HG03039 (cell line): ENCODE data around the gene PAX3.
"Not testable (repeated sequence)": the region's sequence is repeated elsewhere in the genome, so short reads cannot be mapped to it uniquely, and the experiment has no call there.

Source experiments
- ATAC-seq: cut with Tn5 transposase; IDR thresholded peaks from one replicate; pipeline ENCODE4 v1.9.1; 2021; ENCODE audit warnings: mild to moderate bottlenecking, moderate library complexity; ENCODE audit not compliant: unreplicated experiment

Gene PAX3

GRCh38 chr2:222160125-222160524 lies 138.7 kb downstream of the PAX3 start:
- ATAC-seq: no peak

- ATAC-seq: no peak
Measured at GRCh38 chr2:222159221-222159620, 139.6 kb downstream of the PAX3 start.

- ATAC-seq: not testable (repeated sequence)
Measured at GRCh38 chr2:222155003-222155664, 143.7 kb downstream of the PAX3 start.
